GM18526 (cell line): ENCODE results near the gene MAP2K5.

Experiments used
- POLR2A ChIP-seq: IDR thresholded peaks from 3 replicates; pipeline ENCODE4 v1.6.1; 2011; ENCODE audit not compliant: insufficient read length; ENCODE audit errors: extremely low read depth

MAP2K5 gene

DNA sequence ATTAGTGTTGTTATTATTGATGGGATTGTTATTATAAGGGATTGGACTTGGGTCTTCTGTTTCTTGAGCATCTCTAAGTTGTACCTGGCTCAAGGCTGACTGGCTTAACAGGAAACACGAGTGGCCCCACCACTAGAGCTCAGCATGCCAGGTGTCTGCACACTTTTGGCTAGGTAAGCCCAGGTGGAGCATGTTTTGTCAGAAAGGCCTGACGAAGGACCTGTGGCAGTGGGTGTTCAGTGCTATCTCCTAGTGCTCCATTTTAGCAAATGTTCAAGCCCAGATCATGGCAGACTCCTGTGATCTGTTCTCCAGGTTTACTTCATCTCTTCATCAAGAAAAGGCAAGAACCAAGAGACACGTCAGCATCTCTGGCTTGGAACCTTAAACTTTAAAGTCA lies 3.4 kb downstream of the MAP2K5 start:
- TF ChIP-seq POLR2A = no peak

DNA sequence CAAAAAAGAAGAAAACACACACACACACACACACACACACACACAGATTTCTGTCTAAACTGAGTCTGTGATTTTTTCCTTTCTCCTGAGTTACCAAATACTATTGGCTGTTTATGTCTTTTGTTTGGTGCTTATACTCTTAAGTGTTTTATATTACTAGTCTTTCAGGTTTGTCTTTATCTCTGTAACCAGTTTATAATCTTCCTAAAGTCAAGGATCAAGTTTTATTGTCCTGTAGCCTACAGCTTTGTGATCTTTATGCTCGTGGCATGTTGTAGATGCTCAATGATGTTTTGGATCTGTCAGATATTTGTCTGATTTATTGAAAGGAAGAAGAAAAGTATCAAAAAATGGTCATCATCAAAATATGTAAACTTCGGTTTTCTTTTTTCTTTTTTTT lies 4.6 kb downstream of the MAP2K5 start:
- TF ChIP-seq POLR2A = no peak

GRCh38 chr15:67547836-67548235 lies 5.3 kb downstream of the MAP2K5 start:
- no peak for TF ChIP-seq POLR2A

- no peak for TF ChIP-seq POLR2A
Observed at GRCh38 chr15:67548236-67548852, 5.8 kb downstream of the MAP2K5 start.

DNA sequence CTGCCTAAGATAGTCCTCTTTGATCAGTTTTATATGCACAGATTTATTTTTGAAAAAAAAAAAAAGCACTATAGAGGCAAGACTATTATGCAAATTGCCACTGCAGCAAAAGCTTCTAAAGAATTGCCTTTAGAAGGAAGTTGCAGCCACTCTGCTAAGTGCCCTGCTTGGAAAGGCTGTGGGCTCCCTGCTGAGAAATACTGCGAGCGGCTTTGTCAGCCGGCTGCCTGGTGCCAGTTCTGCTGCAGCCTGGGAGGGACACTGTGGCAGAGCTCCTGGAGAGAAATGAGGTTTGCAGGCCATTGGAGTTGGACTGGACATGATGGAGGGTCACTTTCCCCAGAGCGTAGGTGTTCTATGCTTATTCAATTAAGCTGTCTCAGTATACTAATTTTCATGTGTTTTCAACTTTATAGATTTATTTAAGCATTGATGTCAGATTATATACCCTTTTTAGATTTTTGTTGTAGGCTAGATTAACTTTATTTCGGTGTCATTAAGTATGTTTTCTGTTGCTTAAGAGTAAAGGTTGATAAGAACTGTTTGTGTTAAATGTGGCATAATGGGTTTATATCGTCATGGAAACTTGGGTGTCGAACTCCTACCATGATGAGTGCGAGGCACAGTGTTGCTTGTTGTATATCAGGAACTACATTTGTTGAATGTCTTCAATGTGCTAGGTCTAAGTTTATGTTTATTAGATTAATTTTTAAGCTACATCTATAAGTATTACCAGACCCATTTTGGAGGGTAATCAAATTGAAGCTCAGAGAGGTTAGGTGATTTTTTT lies 6.6 kb downstream of the MAP2K5 start:
- no peak for TF ChIP-seq POLR2A

GRCh38 chr15:67549736-67550135 lies 7.2 kb downstream of the MAP2K5 start:
- TF ChIP-seq POLR2A = no peak

GRCh38 chr15:67550522-67550921 lies 8.0 kb downstream of the MAP2K5 start:
- no peak for TF ChIP-seq POLR2A

GRCh38 chr15:67551207-67551743 lies 8.8 kb downstream of the MAP2K5 start:
- no peak for TF ChIP-seq POLR2A

GRCh38 chr15:67554580-67554979 lies 12.1 kb downstream of the MAP2K5 start:
- no peak for TF ChIP-seq POLR2A

DNA sequence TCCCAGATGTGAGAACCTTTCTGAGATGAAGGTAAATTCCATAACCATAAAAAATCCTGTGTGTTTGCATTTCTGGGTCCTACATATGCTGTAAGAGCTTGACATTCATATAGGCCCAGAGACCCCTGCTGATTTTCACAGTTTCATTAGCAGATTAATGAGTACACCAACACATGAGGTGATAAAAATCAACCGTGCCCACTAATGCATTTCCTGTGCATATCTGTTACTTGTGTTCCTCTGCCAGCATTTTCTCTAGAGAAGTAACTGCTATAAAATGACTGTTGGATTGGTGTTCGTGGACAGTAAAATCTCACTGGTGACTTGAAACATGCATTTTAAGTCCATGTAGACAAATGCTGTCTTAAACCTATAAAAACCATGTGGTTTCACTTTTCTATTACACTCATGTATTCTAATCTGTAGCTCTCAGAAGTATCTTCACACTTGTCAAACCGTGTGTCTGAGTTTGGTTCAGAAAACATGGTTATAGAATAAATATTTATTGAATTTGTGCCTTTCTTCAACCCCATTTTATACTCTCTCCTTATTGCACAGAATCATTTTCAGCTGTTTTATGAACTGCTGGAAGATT lies 14.6 kb downstream of the MAP2K5 start:
- TF ChIP-seq POLR2A = no peak

GRCh38 chr15:67558502-67558901 lies 16.0 kb downstream of the MAP2K5 start:
- TF ChIP-seq POLR2A = no peak

DNA sequence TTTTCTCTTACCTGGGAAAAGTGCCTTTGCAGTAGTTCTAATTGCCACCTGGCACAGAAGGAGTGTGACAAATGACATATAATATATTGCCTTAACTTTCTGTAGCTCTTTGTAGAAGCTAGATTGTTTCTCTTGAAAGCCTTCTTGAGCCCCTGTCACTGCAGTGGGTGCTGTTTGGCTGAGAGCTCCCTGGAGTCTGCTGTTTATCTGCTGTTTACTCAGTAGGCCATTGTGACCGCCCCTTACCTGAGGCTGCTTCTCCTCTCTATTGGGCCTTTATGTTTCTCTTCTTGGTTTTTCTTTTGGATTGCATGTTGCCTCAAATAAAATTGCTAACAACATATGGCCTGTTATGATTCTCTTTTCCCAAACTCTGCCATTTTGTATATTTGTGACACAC lies 16.7 kb downstream of the MAP2K5 start:
- TF ChIP-seq POLR2A = no peak

GRCh38 chr15:67559576-67559975 lies 17.1 kb downstream of the MAP2K5 start:
- TF ChIP-seq POLR2A = no peak

GRCh38 chr15:67560320-67560719 lies 17.8 kb downstream of the MAP2K5 start:
- no peak for TF ChIP-seq POLR2A

- TF ChIP-seq POLR2A = no peak
Observed at GRCh38 chr15:67563092-67563491, 20.6 kb downstream of the MAP2K5 start.
